HepG2 (cell line): ENCODE results near the gene CHPF. TPM values are rescaled to one million over a fixed set of nuclear protein-coding genes. Genes with fewer than 3 reads are reported as not detected.

Source experiments
- GATAD1 ChIP-seq: IDR thresholded peaks from 2 replicates; pipeline ENCODE4 v1.6.1; 2016; ENCODE audit warnings: missing genetic modification reagents, missing compliant biosample characterization
- GLI4 ChIP-seq: sonication (generic); formaldehyde crosslinking; IDR thresholded peaks from 2 replicates; pipeline ENCODE4 v1.5.1; 2020; ENCODE audit warnings: missing genetic modification reagents, mild to moderate bottlenecking, moderate library complexity, borderline replicate concordance
- HNRNPLL ChIP-seq: fragments of 200-400 bp; formaldehyde crosslinking; IDR thresholded peaks from 2 replicates; pipeline ENCODE4 v1.6.1; 2017; ENCODE audit warnings: mild to moderate bottlenecking, low read depth, low read length; ENCODE audit not compliant: poor library complexity, severe bottlenecking
- KDM2A ChIP-seq: sonication (generic); formaldehyde crosslinking; IDR thresholded peaks from 2 replicates; pipeline ENCODE4 v1.4.0; 2020; ENCODE audit warnings: low read depth, missing genetic modification reagents, borderline replicate concordance
- MXD4 ChIP-seq: IDR thresholded peaks from 2 replicates; pipeline ENCODE4 v1.6.1; 2016; ENCODE audit warnings: mild to moderate bottlenecking, missing biosample characterization, missing genetic modification reagents
- NKX3-1 ChIP-seq: sonication (generic); formaldehyde crosslinking; IDR thresholded peaks from 2 replicates; pipeline ENCODE4 v1.5.0; 2020; ENCODE audit warnings: missing genetic modification reagents
- RBAK ChIP-seq: sonication (generic); formaldehyde crosslinking; IDR thresholded peaks from 2 replicates; pipeline ENCODE4 v1.5.1; 2020; ENCODE audit warnings: mild to moderate bottlenecking, missing genetic modification reagents
- REL ChIP-seq: sonication (generic); formaldehyde crosslinking; conservative IDR thresholded peaks from 2 replicates; pipeline ENCODE4 v1.8.0; 2022; ENCODE audit warnings: mild to moderate bottlenecking, missing genetic modification reagents, moderate library complexity
- SMAD1 ChIP-seq: sonication (generic); formaldehyde crosslinking; IDR thresholded peaks from 2 replicates; pipeline ENCODE4 v1.4.0; 2020; ENCODE audit warnings: missing genetic modification reagents, low read depth, mild to moderate bottlenecking, borderline replicate concordance
- SRF ChIP-seq: IDR thresholded peaks from 2 replicates; pipeline ENCODE4 v1.6.1; 2011; ENCODE audit warnings: mild to moderate bottlenecking, low read depth, low read length, moderate library complexity
- TSC22D2 ChIP-seq: sonication (generic); formaldehyde crosslinking; IDR thresholded peaks from 2 replicates; pipeline ENCODE4 v1.5.1; 2020; ENCODE audit warnings: missing genetic modification reagents, mild to moderate bottlenecking, borderline replicate concordance
- ZBTB20 ChIP-seq: sonication (generic); formaldehyde crosslinking; IDR thresholded peaks from 2 replicates; pipeline ENCODE4 v1.8.1; 2023; ENCODE audit warnings: missing genetic modification reagents, low read depth, mild to moderate bottlenecking, borderline replicate concordance
- ZNF207 ChIP-seq: fragments of 450-650 bp; IDR thresholded peaks from 2 replicates; pipeline ENCODE4 v1.6.1; 2016; ENCODE audit warnings: antibody characterized with exemption, borderline replicate concordance
- ZNF451 ChIP-seq: sonication (generic); formaldehyde crosslinking; IDR thresholded peaks from 2 replicates; pipeline ENCODE4 v1.5.0; 2020; ENCODE audit warnings: mild to moderate bottlenecking, missing genetic modification reagents
- ZNF777 ChIP-seq: sonication (generic); formaldehyde crosslinking; IDR thresholded peaks from 2 replicates; pipeline ENCODE4 v1.4.0; 2020; ENCODE audit warnings: missing genetic modification reagents
- ZNF780A ChIP-seq: sonication (generic); formaldehyde crosslinking; IDR thresholded peaks from 2 replicates; pipeline ENCODE4 v1.8.0; 2022; ENCODE audit warnings: mild to moderate bottlenecking, missing genetic modification reagents, moderate library complexity
- ZSCAN30 ChIP-seq: sonication (generic); formaldehyde crosslinking; IDR thresholded peaks from 2 replicates; pipeline ENCODE4 v1.5.0; 2020; ENCODE audit warnings: mild to moderate bottlenecking, missing genetic modification reagents
- polyA plus RNA-seq, 8 experiments: library from polyadenylated mRNA; depleted of rRNA in 3 of 8; stranded (reverse) in 7 of 8; unstranded in 1 of 8; fragments of >200 nt; fragmentation: Illumina TruSeq in 4 of 8; extraction: Trizol in 4 of 8; gene quantifications; 2 replicates each; pipeline versions ENCODE4 v1.2.1 to v1.2.3, GENCODE V29; 2011 to 2016; ENCODE audit warnings: low read depth in 4 of 8, missing spikeins in 1 of 8, mixed read lengths in 1 of 8; ENCODE audit not compliant: insufficient read depth in 1 of 8
- total RNA-seq, 5 experiments: library from RNA; depleted of rRNA; stranded (reverse); fragments of >200 nt; fragmentation: Illumina TruSeq; extraction: Trizol; gene quantifications; 2 replicates each; pipeline ENCODE4 v1.2.3, GENCODE V29; 2016; ENCODE audit warnings: low read depth in 1 of 5
- TF ChIP-seq, protein P1 (sequence below): IDR thresholded peaks from 2 replicates; pipeline ENCODE4 v1.6.1; 2016
- TF ChIP-seq, protein P2 (sequence below): sonication (generic); formaldehyde crosslinking; IDR thresholded peaks from 2 replicates; pipeline ENCODE4 v1.4.0; 2020; ENCODE audit warnings: low read depth, mild to moderate bottlenecking, missing genetic modification reagents
- TF ChIP-seq, protein P3 (sequence below): conservative IDR thresholded peaks from 2 replicates; pipeline ENCODE4 v1.6.1; 2018; ENCODE audit warnings: missing genetic modification reagents
- TF ChIP-seq, protein P4 (sequence below): fragments of 450-650 bp; IDR thresholded peaks from 2 replicates; pipeline ENCODE4 v1.6.1; 2016
- TF ChIP-seq, protein P5 (sequence below): sonication (generic); formaldehyde crosslinking; IDR thresholded peaks from 2 replicates; pipeline ENCODE4 v1.5.1; 2020; ENCODE audit warnings: mild to moderate bottlenecking, missing genetic modification reagents

CHPF gene
- total and polyA plus RNA-seq, 2 of the 13 experiments (the other 11 are each of a cell fraction or from before 2014, with no cell fraction given), result 79.6 to 111 TPM

DNA sequence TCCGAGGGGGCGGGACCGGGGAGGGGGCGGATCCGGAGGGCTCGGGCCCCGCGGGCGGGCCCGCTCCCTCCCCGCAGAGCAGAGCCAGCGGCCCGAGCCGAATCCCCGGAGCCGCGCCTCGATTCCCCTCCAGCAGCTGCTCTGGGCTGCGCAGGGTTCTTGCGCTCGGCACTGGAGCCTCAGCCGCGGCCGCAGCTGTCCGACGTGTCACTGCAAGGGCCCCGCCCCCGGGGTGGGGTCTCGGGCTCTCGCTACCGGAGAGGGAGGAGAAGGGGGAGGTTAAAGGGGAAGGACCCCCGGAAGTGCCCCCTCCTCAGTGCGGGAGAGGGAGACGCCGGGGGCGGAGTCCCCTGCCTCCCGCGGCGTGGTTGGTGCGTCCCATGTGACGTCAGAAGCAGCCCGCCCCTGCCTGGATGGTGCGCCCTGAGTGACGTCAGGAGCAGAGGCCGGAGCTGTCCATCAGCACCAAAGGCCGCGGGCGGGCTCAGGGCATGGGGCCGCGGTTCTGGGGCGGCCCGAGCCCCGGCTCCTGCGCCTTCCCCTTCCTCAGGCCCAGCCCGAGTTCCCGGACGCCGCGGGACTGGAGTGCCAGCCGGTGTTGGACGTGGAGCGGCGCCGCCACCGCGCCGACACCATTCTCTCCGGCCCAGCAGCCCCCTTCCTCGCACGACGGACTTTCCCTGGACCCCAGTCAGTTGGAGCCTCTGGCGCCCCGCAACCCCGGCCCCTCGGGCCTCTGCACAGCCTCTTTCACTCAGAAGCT is at the start of gene CHPF, which contains the start of gene TMEM198 (continued):
- TF ChIP-seq, protein P1, sequence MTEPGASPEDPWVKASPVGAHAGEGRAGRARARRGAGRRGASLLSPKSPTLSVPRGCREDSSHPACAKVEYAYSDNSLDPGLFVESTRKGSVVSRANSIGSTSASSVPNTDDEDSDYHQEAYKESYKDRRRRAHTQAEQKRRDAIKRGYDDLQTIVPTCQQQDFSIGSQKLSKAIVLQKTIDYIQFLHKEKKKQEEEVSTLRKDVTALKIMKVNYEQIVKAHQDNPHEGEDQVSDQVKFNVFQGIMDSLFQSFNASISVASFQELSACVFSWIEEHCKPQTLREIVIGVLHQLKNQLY (CRISPR knock-in tag), result peak; percentile 72
- TF ChIP-seq MXD4, result peak; percentile 81
- peak; percentile 85 for TF ChIP-seq ZNF777
- no peak for TF ChIP-seq RBAK (CRISPR knock-in tag)
- TF ChIP-seq, protein P2, sequence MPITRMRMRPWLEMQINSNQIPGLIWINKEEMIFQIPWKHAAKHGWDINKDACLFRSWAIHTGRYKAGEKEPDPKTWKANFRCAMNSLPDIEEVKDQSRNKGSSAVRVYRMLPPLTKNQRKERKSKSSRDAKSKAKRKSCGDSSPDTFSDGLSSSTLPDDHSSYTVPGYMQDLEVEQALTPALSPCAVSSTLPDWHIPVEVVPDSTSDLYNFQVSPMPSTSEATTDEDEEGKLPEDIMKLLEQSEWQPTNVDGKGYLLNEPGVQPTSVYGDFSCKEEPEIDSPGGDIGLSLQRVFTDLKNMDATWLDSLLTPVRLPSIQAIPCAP (CRISPR knock-in tag), result 0 out of 2 replicates have a peak, but pooled peaks have one; percentile 63
- TF ChIP-seq GATAD1 (CRISPR knock-in tag), result peak; percentile 89
- TF ChIP-seq SRF, result no peak
- no peak for TF ChIP-seq ZNF207
- peak; percentile 31; the same call in 1 of the 2 replicates for TF ChIP-seq GLI4 (CRISPR knock-in tag)
- TF ChIP-seq, protein P3, sequence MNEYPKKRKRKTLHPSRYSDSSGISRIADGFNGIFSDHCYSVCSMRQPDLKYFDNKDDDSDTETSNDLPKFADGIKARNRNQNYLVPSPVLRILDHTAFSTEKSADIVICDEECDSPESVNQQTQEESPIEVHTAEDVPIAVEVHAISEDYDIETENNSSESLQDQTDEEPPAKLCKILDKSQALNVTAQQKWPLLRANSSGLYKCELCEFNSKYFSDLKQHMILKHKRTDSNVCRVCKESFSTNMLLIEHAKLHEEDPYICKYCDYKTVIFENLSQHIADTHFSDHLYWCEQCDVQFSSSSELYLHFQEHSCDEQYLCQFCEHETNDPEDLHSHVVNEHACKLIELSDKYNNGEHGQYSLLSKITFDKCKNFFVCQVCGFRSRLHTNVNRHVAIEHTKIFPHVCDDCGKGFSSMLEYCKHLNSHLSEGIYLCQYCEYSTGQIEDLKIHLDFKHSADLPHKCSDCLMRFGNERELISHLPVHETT, result peak; percentile 81
- peak; percentile 86; the same call in 1 of the 2 replicates for TF ChIP-seq TSC22D2
- TF ChIP-seq, protein P4, sequence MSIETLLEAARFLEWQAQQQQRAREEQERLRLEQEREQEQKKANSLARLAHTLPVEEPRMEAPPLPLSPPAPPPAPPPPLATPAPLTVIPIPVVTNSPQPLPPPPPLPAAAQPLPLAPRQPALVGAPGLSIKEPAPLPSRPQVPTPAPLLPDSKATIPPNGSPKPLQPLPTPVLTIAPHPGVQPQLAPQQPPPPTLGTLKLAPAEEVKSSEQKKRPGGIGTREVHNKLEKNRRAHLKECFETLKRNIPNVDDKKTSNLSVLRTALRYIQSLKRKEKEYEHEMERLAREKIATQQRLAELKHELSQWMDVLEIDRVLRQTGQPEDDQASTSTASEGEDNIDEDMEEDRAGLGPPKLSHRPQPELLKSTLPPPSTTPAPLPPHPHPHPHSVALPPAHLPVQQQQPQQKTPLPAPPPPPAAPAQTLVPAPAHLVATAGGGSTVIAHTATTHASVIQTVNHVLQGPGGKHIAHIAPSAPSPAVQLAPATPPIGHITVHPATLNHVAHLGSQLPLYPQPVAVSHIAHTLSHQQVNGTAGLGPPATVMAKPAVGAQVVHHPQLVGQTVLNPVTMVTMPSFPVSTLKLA, result peak; percentile 69
- peak; percentile 97 for TF ChIP-seq KDM2A
- no peak for TF ChIP-seq ZNF451 (CRISPR knock-in tag)
- peak; percentile 40; the same call in 1 of the 2 replicates for TF ChIP-seq REL (CRISPR knock-in tag)
- peak; percentile 92 for TF ChIP-seq HNRNPLL
- peak; percentile 93 for TF ChIP-seq ZBTB20 (CRISPR knock-in tag)
- TF ChIP-seq, protein P5, sequence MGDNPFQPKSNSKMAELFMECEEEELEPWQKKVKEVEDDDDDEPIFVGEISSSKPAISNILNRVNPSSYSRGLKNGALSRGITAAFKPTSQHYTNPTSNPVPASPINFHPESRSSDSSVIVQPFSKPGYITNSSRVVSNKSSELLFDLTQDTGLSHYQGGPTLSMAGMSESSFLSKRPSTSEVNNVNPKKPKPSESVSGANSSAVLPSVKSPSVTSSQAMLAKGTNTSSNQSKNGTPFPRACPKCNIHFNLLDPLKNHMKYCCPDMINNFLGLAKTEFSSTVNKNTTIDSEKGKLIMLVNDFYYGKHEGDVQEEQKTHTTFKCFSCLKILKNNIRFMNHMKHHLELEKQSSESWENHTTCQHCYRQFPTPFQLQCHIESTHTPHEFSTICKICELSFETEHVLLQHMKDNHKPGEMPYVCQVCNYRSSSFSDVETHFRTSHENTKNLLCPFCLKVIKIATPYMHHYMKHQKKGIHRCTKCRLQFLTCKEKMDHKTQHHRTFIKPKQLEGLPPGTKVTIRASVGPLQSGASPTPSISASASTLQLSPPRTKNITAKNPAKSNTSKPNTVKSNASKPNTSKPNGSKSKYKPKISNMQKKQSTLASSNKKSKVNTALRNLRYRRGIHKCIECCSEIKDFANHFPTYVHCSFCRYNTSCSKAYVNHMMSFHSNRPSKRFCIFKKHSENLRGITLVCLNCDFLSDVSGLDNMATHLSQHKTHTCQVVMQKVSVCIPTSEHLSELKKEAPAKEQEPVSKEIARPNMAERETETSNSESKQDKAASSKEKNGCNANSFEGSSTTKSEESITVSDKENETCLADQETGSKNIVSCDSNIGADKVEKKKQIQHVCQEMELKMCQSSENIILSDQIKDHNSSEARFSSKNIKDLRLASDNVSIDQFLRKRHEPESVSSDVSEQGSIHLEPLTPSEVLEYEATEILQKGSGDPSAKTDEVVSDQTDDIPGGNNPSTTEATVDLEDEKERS, result no peak
- peak; percentile 92 for TF ChIP-seq NKX3-1 (CRISPR knock-in tag)
- peak; percentile 91; the same call in 1 of the 2 replicates for TF ChIP-seq ZNF780A (CRISPR knock-in tag)
- TF ChIP-seq SMAD1 (CRISPR knock-in tag), result peak; percentile 26; the same call in 1 of the 2 replicates
- TF ChIP-seq ZSCAN30 (CRISPR knock-in tag), result peak; percentile 45; the same call in 1 of the 2 replicates
